Endodermal cell (in vitro differentiated cells): Measurements from ENCODE around the gene CFAP70. TPM values are rescaled to one million over a fixed set of nuclear protein-coding genes. Genes with fewer than 3 reads are reported as not detected.

ENCODE experiments used
- DNase-seq: peaks from one replicate; pipeline ENCODE4 v3.0.0-alpha.2; 2017
- H3K27ac ChIP-seq: 2 replicates; pipeline ENCODE4 v1.5.1; 2013; ENCODE audit warnings: mild to moderate bottlenecking, low read depth, low read length, moderate library complexity
- H3K27me3 ChIP-seq: 2 replicates; pipeline ENCODE4 v1.6.1; 2013; ENCODE audit warnings: mild to moderate bottlenecking, low read length, moderate library complexity; ENCODE audit not compliant: insufficient read depth, control insufficient read depth, poor library complexity, severe bottlenecking
- H3K36me3 ChIP-seq: 2 replicates; pipeline ENCODE4 v1.7.0; 2013; ENCODE audit warnings: mild to moderate bottlenecking, low read length, moderate library complexity; ENCODE audit not compliant: control insufficient read depth, insufficient read depth
- H3K4me1 ChIP-seq: one replicate; pipeline ENCODE4 v1.7.0; 2013; ENCODE audit warnings: low read length; ENCODE audit not compliant: control insufficient read depth, insufficient read depth
- H3K4me3 ChIP-seq: 2 replicates; pipeline ENCODE4 v1.5.1; 2013; ENCODE audit warnings: mild to moderate bottlenecking, low read length, moderate library complexity
- H3K9ac ChIP-seq: 2 replicates; pipeline ENCODE4 v1.6.1; 2013; ENCODE audit warnings: mild to moderate bottlenecking, low read length, moderate library complexity; ENCODE audit not compliant: poor library complexity, severe bottlenecking; ENCODE audit errors: extremely low read depth
- H3K9me3 ChIP-seq: 2 replicates; pipeline ENCODE4 v1.6.1; 2013; ENCODE audit warnings: mild to moderate bottlenecking, low read length, moderate library complexity; ENCODE audit not compliant: control insufficient read depth
- H3K27ac Mint-ChIP-seq: 2 replicates; pipeline ENCODE4 v1.8.0; 2020; ENCODE audit warnings: mixed read lengths
- H3K27me3 Mint-ChIP-seq: 2 replicates; pipeline ENCODE4 v1.8.0; 2021; ENCODE audit warnings: mild to moderate bottlenecking, mixed read lengths; ENCODE audit not compliant: insufficient read depth
- H3K36me3 Mint-ChIP-seq: 2 replicates; pipeline ENCODE4 v1.8.0; 2020; ENCODE audit warnings: low read depth, mixed read lengths
- H3K4me1 Mint-ChIP-seq: 2 replicates; pipeline ENCODE4 v1.8.0; 2020; ENCODE audit warnings: mixed read lengths
- H3K4me3 Mint-ChIP-seq: 2 replicates; pipeline ENCODE4 v1.8.0; 2020; ENCODE audit warnings: mild to moderate bottlenecking, moderate library complexity, mixed read lengths
- H3K9me3 Mint-ChIP-seq: 2 replicates; pipeline ENCODE4 v1.8.0; 2020; ENCODE audit warnings: mild to moderate bottlenecking, mixed read lengths
- CTCF ChIP-seq: fragments of 200-600 bp; sonication (generic); conservative IDR thresholded peaks from 2 replicates; pipeline ENCODE4 v1.5.0; 2021; ENCODE audit warnings: antibody characterized with exemption, mild to moderate bottlenecking
- WGBS, 2 experiments: methylation state at CpG; one replicate each; pipeline versions ENCODE4 v1.1.5 to v1.1.7; 2013; ENCODE audit warnings: missing lambda C conversion rate in 2 of 2, mixed read lengths in 1 of 2; ENCODE audit not compliant: insufficient coverage in 1 of 2, insufficient read length in 1 of 2; 5-methylcytosine and 5-hydroxymethylcytosine counted together
- total RNA-seq, 2 donors: library from RNA; stranded (reverse); fragmentation: NEBNext Ultra II Directional in 1 of 2; extraction: Animal tissue kit (Norgen Biotek cat#: 25700) in 1 of 2; gene quantifications; 2 replicates in 1 of 2; 3 replicates in 1 of 2; pipeline ENCODE4 v1.2.1, GENCODE V29; 2021

CFAP70 gene
- total RNA-seq, 2 donors from 2014 or later: 0.58 to 0.77 TPM

- 95 to 100% methylated on average over 2 of the region's 2 CpGs for WGBS, 2 experiments
- Histone ChIP-seq H3K9ac (no peak overlapping the region), H3K27me3 (no peaks in the 10 kb centered on the region), H3K4me1 (no peaks in the 10 kb centered on the region), H3K27ac (no peak overlapping the region), H3K4me3 (no peak overlapping the region), H3K36me3 (peaks cover 19% of the 10 kb centered on the region), H3K9me3 (peaks cover 30% of the 10 kb centered on the region)
- TF ChIP-seq CTCF: no peak
- DNase-seq: no peak
- Mint-ChIP-seq H3K36me3 (peaks cover 70% of the 10 kb centered on the region), H3K4me3 (no peak overlapping the region), H3K27ac (no peak overlapping the region), H3K4me1 (no peaks in the 10 kb centered on the region), H3K27me3 (no peaks in the 10 kb centered on the region), H3K9me3 (peaks cover 32% of the 10 kb centered on the region)
Measured at GRCh38 chr10:73207883-73208282, 150.8 kb downstream of the CFAP70 start.

GRCh38 chr10:73206385-73206784 is 152.3 kb downstream of the CFAP70 start:
- no peak overlapping the region for H3K27ac Mint-ChIP-seq
- H3K4me1 ChIP-seq: no peaks in the 10 kb centered on the region
- peaks cover 30% of the 10 kb centered on the region for H3K9me3 ChIP-seq
- H3K9me3 Mint-ChIP-seq: peaks cover 32% of the 10 kb centered on the region
- no peak overlapping the region for H3K27ac ChIP-seq
- H3K4me1 Mint-ChIP-seq: no peaks in the 10 kb centered on the region
- H3K27me3 ChIP-seq: no peaks in the 10 kb centered on the region
- no peak overlapping the region for H3K4me3 Mint-ChIP-seq
- no peak for TF ChIP-seq CTCF
- 94 to 96% methylated on average over 4 to 5 of the region's 5 CpGs for WGBS, 2 experiments
- DNase-seq: no peak
- H3K9ac ChIP-seq: no peak overlapping the region
- H3K36me3 Mint-ChIP-seq: peaks cover 72% of the 10 kb centered on the region
- H3K27me3 Mint-ChIP-seq: no peaks in the 10 kb centered on the region
- peaks cover 19% of the 10 kb centered on the region for H3K36me3 ChIP-seq
- H3K4me3 ChIP-seq: no peak overlapping the region

- peaks cover 30% of the 10 kb centered on the region for H3K9me3 ChIP-seq
- H3K27ac Mint-ChIP-seq: no peak overlapping the region
- no peak overlapping the region for H3K4me3 ChIP-seq
- 89 to 91% methylated on average over 1 of the region's 1 CpG for WGBS, 2 experiments
- no peak for TF ChIP-seq CTCF
- H3K36me3 Mint-ChIP-seq: peaks cover 70% of the 10 kb centered on the region
- H3K27me3 Mint-ChIP-seq: no peaks in the 10 kb centered on the region
- peaks cover 21% of the 10 kb centered on the region for H3K36me3 ChIP-seq
- no peak for DNase-seq
- H3K9me3 Mint-ChIP-seq: peaks cover 32% of the 10 kb centered on the region
- H3K4me1 Mint-ChIP-seq: no peaks in the 10 kb centered on the region
- H3K9ac ChIP-seq: no peak overlapping the region
- no peak overlapping the region for H3K27ac ChIP-seq
- no peaks in the 10 kb centered on the region for H3K4me1 ChIP-seq
- no peak overlapping the region for H3K4me3 Mint-ChIP-seq
- H3K27me3 ChIP-seq: no peaks in the 10 kb centered on the region
Measured at GRCh38 chr10:73205890-73206289, 152.8 kb downstream of the CFAP70 start.
